Esophagus squamous epithelium (tissue), 5 donors: Measurements from ENCODE around the gene GRIK4. TPM values are rescaled to one million over a fixed set of nuclear protein-coding genes. Genes with fewer than 3 reads are reported as not detected.

Source experiments
- DNase-seq: peaks from one replicate; lab custom pipeline; 2025; lab: John Stamatoyannopoulos, UW
- H3K27ac ChIP-seq, 4 donors: fragments of 200-600 bp; sonication (generic); one replicate each; pipeline ENCODE4 v1.5.1; 2016 to 2019; ENCODE audit warnings: mild to moderate bottlenecking in 1 of 4
- H3K27me3 ChIP-seq, 4 donors: fragments of 200-600 bp; sonication (generic); 1 replicate in 3 of 4; 2 replicates in 1 of 4; pipeline versions ENCODE4 v1.5.1 to v1.6.0; 2017 to 2021; ENCODE audit warnings: antibody characterized with exemption in 1 of 4
- H3K36me3 ChIP-seq, 3 donors: fragments of 200-600 bp; sonication (generic); one replicate each; pipeline ENCODE4 v1.5.1; 2016 to 2019
- H3K4me1 ChIP-seq, 3 donors: fragments of 200-600 bp; sonication (generic); one replicate each; pipeline ENCODE4 v1.5.1; 2017 to 2019
- H3K4me3 ChIP-seq, 4 donors: fragments of 200-600 bp; sonication (generic); 1 replicate in 3 of 4; 2 replicates in 1 of 4; pipeline ENCODE4 v1.5.1; 2016 to 2019; ENCODE audit warnings: mild to moderate bottlenecking in 2 of 4, moderate library complexity in 1 of 4
- H3K9me3 ChIP-seq, 3 donors: fragments of 200-600 bp; sonication (generic); one replicate each; pipeline ENCODE4 v1.5.1; 2016 to 2019
- CTCF ChIP-seq, 6 experiments: fragments of 450-650 bp in 4 of 6; fragments of 200-600 bp in 2 of 6; sonication (generic) in 2 of 6; IDR thresholded peaks; one replicate each; pipeline ENCODE4 v1.5.1; 2016 to 2019; ENCODE audit warnings: antibody characterized with exemption in 6 of 6, mild to moderate bottlenecking in 4 of 6, moderate library complexity in 4 of 6
- POLR2A ChIP-seq, 4 donors: fragments of 450-650 bp; IDR thresholded peaks; one replicate each; pipeline ENCODE4 v1.6.1; 2017; ENCODE audit warnings: antibody characterized with exemption in 4 of 4, mild to moderate bottlenecking in 4 of 4, moderate library complexity in 3 of 4
- WGBS, 2 donors: methylation state at CpG; one replicate each; pipeline ENCODE4 v1.1.5; 2018; 5-methylcytosine and 5-hydroxymethylcytosine counted together
- intact Hi-C: fragments of 100-400 bp; cut with DNase I; formaldehyde crosslinking; loops from one replicate; pipeline ENCODE4 v1.15.0; 2022
- total RNA-seq, 4 donors: library from RNA; depleted of rRNA; stranded (reverse); fragments of >200 nt; gene quantifications; one replicate each; pipeline ENCODE4 v1.1.0, GENCODE V29; 2016
- donor health status: DM: yes; HTN: yes; CAD: no.

The GRIK4 gene
- total RNA-seq, 4 donors from 2014 or later, result 0.15 to 0.19 TPM; not detected in 2

DNA sequence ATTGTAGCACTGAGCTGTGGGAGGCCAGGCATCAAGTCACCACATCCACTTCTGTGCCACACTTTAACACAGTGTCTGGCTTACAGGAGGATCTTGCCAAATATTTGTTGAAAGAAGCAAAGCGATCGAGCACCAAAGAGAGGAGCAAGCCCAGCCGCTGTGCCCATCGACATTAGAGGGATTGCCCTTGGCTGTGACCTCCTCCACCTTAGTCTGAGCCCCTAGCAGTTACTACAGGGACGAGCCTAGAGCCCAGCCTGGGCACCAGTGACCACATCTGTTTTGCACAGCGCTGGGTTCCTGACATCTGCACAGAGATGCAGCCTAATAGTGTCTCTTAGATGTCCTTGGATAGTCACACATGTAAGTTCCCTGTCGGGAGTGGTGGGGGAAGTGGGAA lies 17.7 kb downstream of the GRIK4 start:
- intact Hi-C loops, result loop anchor here (10.0 kb wide), 1 partner anchor 276 kb away; no protein-coding TSS in a partner anchor
- Histone ChIP-seq H3K36me3 (no peaks in the 10 kb centered on the region), H3K9me3 (no peaks in the 10 kb centered on the region), H3K27me3 (peaks cover 0 to 63% (median 0%) of the 10 kb centered on the region in 4 donors), H3K4me3 (no peak overlapping the region), H3K27ac (no peak overlapping the region), H3K4me1 (peaks cover 0 to 21% (median 5%) of the 10 kb centered on the region in 3 donors)
- TF ChIP-seq CTCF (IDR thresholded peaks at IDR 0.05), result no peak
- TF ChIP-seq POLR2A (IDR thresholded peaks at IDR 0.05), result no peak
- no peak for DNase-seq
- WGBS, 2 donors, result 83 to 90% methylated on average over 5 to 7 of the region's 7 CpGs

- Histone ChIP-seq H3K4me3 (no peak overlapping the region), H3K27ac (no peak overlapping the region), H3K36me3 (no peaks in the 10 kb centered on the region), H3K27me3 (peaks cover 0 to 64% (median 0%) of the 10 kb centered on the region in 4 donors), H3K9me3 (no peaks in the 10 kb centered on the region), H3K4me1 (peaks cover 0 to 21% (median 5%) of the 10 kb centered on the region in 3 donors)
- DNase-seq, result no peak
- intact Hi-C loops, result loop anchor here (10.0 kb wide), 1 partner anchor 275 kb away; no protein-coding TSS in a partner anchor
- TF ChIP-seq CTCF (IDR thresholded peaks at IDR 0.05) (no peak), POLR2A (IDR thresholded peaks at IDR 0.05) (no peak)
- WGBS, 2 donors, result 72 to 76% methylated on average over 5 to 6 of the region's 6 CpGs
These were observed 18.4 kb downstream of the GRIK4 start for GRCh38 chr11:120529911-120530310.

DNA sequence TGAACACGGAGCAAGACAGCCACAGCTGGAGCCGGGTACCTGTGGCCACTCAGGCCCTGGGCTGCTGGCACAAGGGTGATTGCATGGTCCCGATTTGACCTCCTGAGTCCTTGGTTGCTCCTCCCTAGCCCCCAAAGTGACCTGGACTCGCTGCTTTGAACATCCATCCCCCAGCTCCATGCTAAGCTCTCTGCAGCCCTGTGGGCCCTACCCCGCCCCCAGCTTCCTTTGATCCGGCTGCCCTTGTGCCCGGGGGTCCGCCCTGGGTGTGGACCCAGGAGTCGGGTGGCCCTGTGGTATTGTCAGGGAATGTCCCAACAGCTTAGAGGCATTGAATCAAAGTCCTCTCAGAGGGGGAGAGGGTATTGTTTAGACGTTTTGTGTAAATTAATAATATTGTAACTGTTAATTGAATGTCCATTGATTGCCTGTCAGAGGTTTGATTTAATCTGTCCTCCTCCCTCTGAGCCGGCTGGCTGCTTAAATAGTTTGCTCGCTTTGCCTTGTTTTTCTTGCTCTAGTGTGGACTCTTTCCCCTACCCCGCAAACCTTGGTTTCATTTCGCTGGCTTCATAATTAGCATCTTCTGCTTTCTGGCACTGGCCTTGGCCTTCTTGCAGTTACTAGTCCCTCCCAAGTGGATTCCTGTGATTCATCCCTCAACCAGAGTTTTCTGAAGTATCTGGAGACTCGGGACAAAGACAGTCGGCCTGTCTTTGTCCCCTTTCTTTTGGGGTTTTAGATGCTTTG lies 20.7 kb downstream of the GRIK4 start:
- H3K4me1 ChIP-seq, result peaks cover 0 to 15% (median under 1%) of the 10 kb centered on the region in 3 donors
- DNase-seq, result no peak
- no peaks in the 10 kb centered on the region for H3K9me3 ChIP-seq
- intact Hi-C loops, result no loop called here
- WGBS, 2 donors, result 39 to 65% methylated on average over 9 of the region's 16 CpGs
- peaks cover 0 to 43% (median 0%) of the 10 kb centered on the region in 4 donors for H3K27me3 ChIP-seq
- no peak overlapping the region for H3K27ac ChIP-seq
- TF ChIP-seq POLR2A (IDR thresholded peaks at IDR 0.05) (no peak), CTCF (IDR thresholded peaks at IDR 0.05) (no peak)
- H3K36me3 ChIP-seq, result no peaks in the 10 kb centered on the region
- H3K4me3 ChIP-seq, result no peak overlapping the region

GRCh38 chr11:120532832-120533196 lies 21.3 kb downstream of the GRIK4 start:
- Histone ChIP-seq H3K27me3 (peaks cover 0 to 39% (median 0%) of the 10 kb centered on the region in 4 donors), H3K4me3 (no peak overlapping the region), H3K27ac (no peak overlapping the region), H3K4me1 (peaks cover 0 to 10% (median 0%) of the 10 kb centered on the region in 3 donors), H3K36me3 (no peaks in the 10 kb centered on the region), H3K9me3 (no peaks in the 10 kb centered on the region)
- TF ChIP-seq CTCF (IDR thresholded peaks at IDR 0.05) (no peak), POLR2A (IDR thresholded peaks at IDR 0.05) (no peak)
- no peak for DNase-seq
- intact Hi-C loops, result no loop called here
- WGBS, 2 donors, result 50 to 71% methylated on average over 3 to 5 of the region's 5 CpGs

DNA sequence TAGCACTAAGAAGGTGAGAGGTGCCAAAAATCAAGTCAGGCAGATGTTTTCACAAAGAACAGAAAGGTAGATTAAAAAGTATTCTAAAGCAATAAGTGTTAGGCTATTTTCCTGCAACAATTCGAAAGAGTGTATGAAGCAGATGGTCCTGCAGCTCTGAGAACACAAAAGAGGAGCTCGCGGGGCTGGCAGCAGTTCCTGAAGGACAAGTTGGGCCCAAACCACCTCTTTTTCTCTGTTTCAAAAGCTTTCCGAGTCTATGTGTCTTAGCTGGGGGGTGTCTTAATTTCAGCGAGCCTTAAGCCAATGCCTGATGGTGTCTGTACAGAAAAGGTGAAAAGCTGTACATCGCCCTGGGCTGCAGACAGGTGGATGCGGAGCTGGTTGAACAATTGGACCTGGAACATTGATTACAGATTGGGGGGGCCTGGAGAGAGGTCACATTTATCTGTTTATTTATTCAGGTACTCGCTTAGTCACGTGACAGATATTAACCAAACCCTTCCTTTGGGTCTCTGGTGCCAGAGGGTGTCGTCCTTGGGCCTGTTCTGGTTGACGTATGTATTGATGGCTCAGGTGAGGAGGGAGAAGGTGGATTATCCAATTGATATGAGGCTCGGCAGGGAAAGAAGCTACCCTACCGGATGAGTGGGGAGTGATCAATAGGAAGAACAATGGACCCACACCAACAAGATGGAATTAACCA lies 24.7 kb downstream of the GRIK4 start:
- intact Hi-C loops, result no loop called here
- WGBS, 2 donors, result 72 to 85% methylated on average over 12 to 13 of the region's 13 CpGs
- Histone ChIP-seq H3K27me3 (peaks cover 0 to 24% (median 0%) of the 10 kb centered on the region in 4 donors), H3K9me3 (no peaks in the 10 kb centered on the region), H3K4me1 (peaks cover 0 to 10% (median 0%) of the 10 kb centered on the region in 3 donors), H3K4me3 (no peak overlapping the region), H3K27ac (no peak overlapping the region), H3K36me3 (no peaks in the 10 kb centered on the region)
- DNase-seq, result no peak
- TF ChIP-seq POLR2A (IDR thresholded peaks at IDR 0.05), result no peak
